Fibroblast of lung (primary cell): ENCODE data around the gene PMEPA1.

Experiments used
- CTCF ChIP-seq, 2 donors: IDR thresholded peaks in 1 of 2; conservative IDR thresholded peaks in 1 of 2; 1 replicate in 1 of 2; 2 replicates in 1 of 2; pipeline ENCODE4 v1.5.1; 2011 to 2012; ENCODE audit warnings: low read length in 2 of 2, control low read depth in 1 of 2, inconsistent platforms in 1 of 2, low read depth in 1 of 2, mild to moderate bottlenecking in 1 of 2
- EZH2 ChIP-seq: IDR thresholded peaks from 2 replicates; pipeline ENCODE4 v1.5.1; 2012; ENCODE audit warnings: low read length, control low read depth, mild to moderate bottlenecking; ENCODE audit errors: missing control alignments

GRCh38 chr20:57675773-57676172, 34.0 kb downstream of the PMEPA1 start:
- TF ChIP-seq CTCF (conservative IDR thresholded peaks at IDR 0.05 in 1 of 2, IDR thresholded peaks at IDR 0.05 in 1 of 2; ENCODE audit: low read depth in 1 of 2, low read length in 2 of 2), result no peak
- TF ChIP-seq EZH2, result no peak
